ENCODE results near the gene APBA3.
A peak's percentile ranks its signal among the peaks of the same experiment; 100 is the strongest.
"Not testable (repeated sequence)": the region's sequence is repeated elsewhere in the genome, so short reads cannot be mapped to it uniquely, and the experiment has no call there.

The APBA3 gene

GRCh38 chr19:3770136-3770999 lies 8.9 kb upstream of the APBA3 start:
- no peak for DNase-seq

GRCh38 chr19:3769494-3769893 lies 8.0 kb upstream of the APBA3 start:
- no peak for DNase-seq

- DNase-seq = no peak
Observed at GRCh38 chr19:3768748-3769099, 7.2 kb upstream of the APBA3 start.

GRCh38 chr19:3768015-3768747 lies 6.7 kb upstream of the APBA3 start:
- DNase-seq = no peak

- DNase-seq = no peak
Observed at GRCh38 chr19:3767050-3767449, 5.6 kb upstream of the APBA3 start.

- DNase-seq = no peak
Observed at GRCh38 chr19:3766520-3766919, 5.0 kb upstream of the APBA3 start.

- DNase-seq = not testable (repeated sequence)
Observed at GRCh38 chr19:3765757-3766156, 4.3 kb upstream of the APBA3 start.

- no peak for DNase-seq
Observed at GRCh38 chr19:3765121-3765520, 3.6 kb upstream of the APBA3 start.

- DNase-seq = peak; percentile 98 to 100
Observed at GRCh38 chr19:3762501-3763459, 1.3 kb upstream of the APBA3 start, which contains the start of gene MRPL54. MRPL54 (plus strand) TSS chr19:3762682; CDS start chr19:3762701, 19 bp downstream.

- no peak for DNase-seq
Observed at GRCh38 chr19:3762130-3762473, 610 bp upstream of the APBA3 start.

GRCh38 chr19:3760871-3761361 lies 576 bp downstream of the APBA3 start:
- no peak for DNase-seq

- DNase-seq = no peak
Observed at GRCh38 chr19:3759482-3760254, 1.8 kb downstream of the APBA3 start.

- not testable (repeated sequence) for DNase-seq
Observed at GRCh38 chr19:3758297-3758696, 3.2 kb downstream of the APBA3 start.

- DNase-seq = not testable (repeated sequence)
Observed at GRCh38 chr19:3757705-3758104, 3.8 kb downstream of the APBA3 start.

- no peak for DNase-seq
Observed at GRCh38 chr19:3753631-3754410, 7.7 kb downstream of the APBA3 start.

- no peak for DNase-seq
Observed at GRCh38 chr19:3752492-3752891, 9.0 kb downstream of the APBA3 start.

GRCh38 chr19:3751236-3751635 lies 10.3 kb downstream of the APBA3 start:
- DNase-seq = no peak

- DNase-seq = no peak
Observed at GRCh38 chr19:3750211-3750610, 11.3 kb downstream of the APBA3 start.

GRCh38 chr19:3748965-3749364 lies 12.5 kb downstream of the APBA3 start:
- DNase-seq = no peak

GRCh38 chr19:3746371-3747056 lies 15.0 kb downstream of the APBA3 start:
- DNase-seq = no peak

Measured in stimulated activated CD4-positive, alpha-beta T cell treated with anti-CD3 and anti-CD28 coated beads, Interleukin-4, amount 100 ng/mL, for 4 hours (primary cell).